ENCODE measurements around the gene RERE. TPM values are rescaled to one million over a fixed set of nuclear protein-coding genes. Genes with fewer than 3 reads are reported as not detected.

The RERE gene
- total RNA-seq, 1 experiment from 2014 or later: 37.1 TPM

DNA sequence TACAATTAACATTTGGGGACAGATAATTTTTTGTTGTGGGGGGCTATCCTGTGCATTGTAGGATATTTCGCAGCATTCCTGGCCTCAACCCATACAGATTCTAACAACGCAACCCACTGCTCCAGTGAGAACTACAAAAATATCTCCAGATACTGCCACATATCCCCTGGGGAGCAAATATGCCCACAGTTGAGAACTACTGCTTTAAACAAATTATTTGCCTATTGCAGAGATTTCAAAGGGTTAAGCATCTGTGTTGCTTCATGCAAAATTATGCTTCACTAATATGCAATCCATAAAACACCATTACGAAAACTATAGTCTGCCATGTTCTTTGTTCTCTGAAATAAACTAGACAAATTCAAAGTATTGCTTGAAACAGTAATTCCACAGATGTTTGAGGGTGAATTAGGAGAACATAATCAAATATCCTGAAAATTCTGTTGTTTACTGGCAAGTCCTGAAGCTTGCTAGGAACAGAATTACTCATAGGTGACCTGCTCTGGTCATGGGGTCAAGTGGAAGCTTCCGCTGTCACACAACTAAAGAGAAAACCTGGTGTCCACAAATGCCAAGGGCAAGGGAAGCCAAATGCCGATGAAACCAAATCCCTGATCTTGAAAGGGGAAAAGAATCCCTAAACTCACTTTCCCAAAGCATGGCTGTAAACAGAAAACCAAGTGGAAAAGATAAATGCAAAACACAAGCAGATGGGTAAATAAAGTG is 149.4 kb downstream of the RERE start:
- no peak for DNase-seq (ENCODE audit: low spot score)

GRCh38 chr1:8666389-8667167 is 150.9 kb downstream of the RERE start:
- DNase-seq (ENCODE audit: low spot score): no peak

GRCh38 chr1:8665833-8666232 is 151.6 kb downstream of the RERE start:
- DNase-seq (ENCODE audit: low spot score): no peak

GRCh38 chr1:8664887-8665286 is 152.6 kb downstream of the RERE start:
- DNase-seq (ENCODE audit: low spot score): no peak

- DNase-seq (ENCODE audit: low spot score): no peak
These were observed 153.5 kb downstream of the RERE start for GRCh38 chr1:8663915-8664329.

DNA sequence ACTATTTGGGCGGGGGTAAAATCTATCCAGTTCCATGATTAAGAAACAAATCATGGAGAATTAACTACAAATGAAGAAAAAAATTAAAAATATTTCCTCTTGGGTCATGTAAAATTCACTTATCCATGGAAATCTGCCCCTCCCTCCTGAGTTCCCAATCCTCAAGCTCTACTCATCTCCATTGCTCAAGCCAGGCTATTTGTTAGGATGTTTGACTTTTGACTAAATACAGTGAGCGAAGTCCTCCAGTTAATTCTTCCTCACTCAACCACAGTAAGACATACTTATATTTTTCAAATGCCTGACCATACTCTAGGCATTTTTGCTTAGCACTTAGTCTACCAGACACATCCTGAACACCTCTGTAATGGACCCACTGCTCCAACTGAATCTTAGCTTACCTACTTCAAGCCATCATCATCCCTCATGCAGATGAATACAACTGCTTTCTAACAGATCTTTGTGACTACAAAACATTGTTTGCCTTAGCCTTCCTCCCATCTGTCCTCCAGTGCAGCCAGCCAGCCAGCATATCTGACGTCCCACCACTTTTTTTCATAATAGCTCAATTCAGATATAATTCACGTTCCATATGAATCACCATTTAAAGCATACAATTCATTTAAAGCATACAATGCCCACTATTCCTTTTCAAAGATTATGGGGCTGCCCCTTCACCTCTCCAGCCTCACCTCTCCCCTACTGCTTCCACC is 154.2 kb downstream of the RERE start:
- no peak for DNase-seq (ENCODE audit: low spot score)

GRCh38 chr1:8662380-8663072 is 154.9 kb downstream of the RERE start:
- no peak for DNase-seq (ENCODE audit: low spot score)

- DNase-seq (ENCODE audit: low spot score): no peak
These were observed 156.0 kb downstream of the RERE start for GRCh38 chr1:8661185-8662110.

- DNase-seq (ENCODE audit: low spot score): no peak
These were observed 157.0 kb downstream of the RERE start for GRCh38 chr1:8660411-8660828.

DNA sequence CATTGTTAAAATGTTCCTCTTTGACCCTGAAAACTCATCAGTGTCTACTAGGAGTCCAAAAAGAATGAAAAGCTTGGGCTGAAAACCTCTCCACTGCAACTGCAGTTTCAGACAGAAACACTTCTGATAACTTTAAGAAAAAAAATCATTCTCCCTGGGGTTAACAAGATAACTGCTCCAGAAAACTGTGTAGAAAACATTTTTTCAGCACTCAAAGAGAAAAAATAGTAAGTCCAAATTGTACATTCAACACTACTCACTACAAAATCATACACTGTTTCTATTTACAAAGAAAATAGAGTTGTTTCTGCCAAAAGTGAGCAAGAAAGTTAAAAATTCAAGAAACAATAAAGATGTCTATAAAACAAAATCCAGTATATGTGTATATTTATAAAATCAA is 157.8 kb downstream of the RERE start:
- DNase-seq (ENCODE audit: low spot score): no peak

DNA sequence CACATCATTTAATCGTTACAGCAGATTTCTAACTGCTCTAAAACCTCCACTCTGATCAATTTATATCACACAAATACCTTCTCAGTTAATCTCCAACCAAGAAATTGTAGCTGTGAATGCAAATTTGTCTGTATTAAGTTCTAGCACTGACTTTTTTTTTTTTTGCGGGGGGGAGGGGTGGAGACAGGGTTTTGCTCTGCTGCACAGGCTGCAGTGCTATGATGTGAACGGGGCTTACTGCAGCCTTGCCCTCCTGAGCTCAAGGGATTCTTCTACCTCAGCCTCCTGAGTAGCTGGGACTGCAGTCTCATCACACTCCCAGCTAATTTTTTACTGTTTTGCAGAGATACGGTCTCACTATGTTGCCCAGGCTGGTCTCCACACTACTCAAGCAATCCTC is 163.6 kb downstream of the RERE start:
- DNase-seq (ENCODE audit: low spot score): no peak

- DNase-seq (ENCODE audit: low spot score): no peak
These were observed 164.9 kb downstream of the RERE start for GRCh38 chr1:8652467-8653046.

- no peak for DNase-seq (ENCODE audit: low spot score)
These were observed 165.5 kb downstream of the RERE start for GRCh38 chr1:8651962-8652361.

GRCh38 chr1:8651236-8651890 is 166.1 kb downstream of the RERE start:
- no peak for DNase-seq (ENCODE audit: low spot score)

DNA sequence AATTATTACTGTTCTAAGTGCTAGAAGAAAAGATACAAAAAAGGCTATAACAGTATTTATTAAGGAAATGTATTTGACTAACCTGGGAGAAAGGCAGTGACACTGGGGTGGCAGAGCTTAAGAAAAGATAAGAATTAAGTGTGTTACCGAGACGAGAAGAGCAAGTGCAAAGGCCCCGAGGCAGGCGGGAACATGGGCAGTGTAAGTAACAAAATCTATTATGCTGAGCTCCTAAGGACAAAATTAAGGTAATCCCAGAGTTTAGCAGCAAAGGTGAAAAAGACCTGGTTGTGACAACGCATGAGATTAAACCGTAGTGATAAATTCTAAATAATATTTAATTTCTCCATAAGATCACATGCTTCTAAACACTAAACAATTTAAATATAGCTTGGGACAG is 167.6 kb downstream of the RERE start:
- DNase-seq (ENCODE audit: low spot score): no peak

- DNase-seq (ENCODE audit: low spot score): no peak
These were observed 168.4 kb downstream of the RERE start for GRCh38 chr1:8649027-8649426.

DNA sequence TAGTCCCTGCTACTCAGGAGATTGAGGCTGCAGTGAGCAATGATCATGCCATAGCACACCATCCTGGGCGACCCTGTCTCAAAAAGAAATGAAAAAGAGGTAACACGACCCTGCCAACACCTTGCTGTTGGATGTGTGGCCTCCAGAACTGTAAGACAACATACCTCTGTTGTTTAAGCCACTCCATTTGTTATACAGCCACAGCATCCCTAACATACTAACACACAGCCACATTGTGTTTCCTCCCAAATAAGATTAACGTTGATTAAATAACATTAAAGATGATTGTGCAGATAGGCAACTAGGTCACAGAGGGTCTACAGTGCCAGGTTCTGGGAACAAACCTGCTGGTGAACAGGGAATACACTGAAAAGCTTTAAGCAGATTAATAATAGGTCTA is 170.4 kb downstream of the RERE start:
- DNase-seq (ENCODE audit: low spot score): no peak

GRCh38 chr1:8646189-8646588 is 171.3 kb downstream of the RERE start:
- no peak for DNase-seq (ENCODE audit: low spot score)

Data from HT-29 (cell line).